ENCODE measurements around the gene CREG1.

CREG1 gene

GRCh38 chr1:167507719-167508118, 45.8 kb downstream of the CREG1 start:
- no peak for TF ChIP-seq CTCF (IDR thresholded peaks at IDR 0.05; ENCODE audit: low read length, missing control alignments)
- H3K4me3 ChIP-seq (replicated peaks; ENCODE audit: low read depth, low read length): no peak overlapping the region
- DNase-seq (ENCODE audit: low read depth): no peak

- DNase-seq (ENCODE audit: low read depth): no peak
- no peak overlapping the region for H3K4me3 ChIP-seq (replicated peaks; ENCODE audit: low read depth, low read length)
- no peak for TF ChIP-seq CTCF (IDR thresholded peaks at IDR 0.05; ENCODE audit: low read length, missing control alignments)
These were observed 49.1 kb downstream of the CREG1 start for GRCh38 chr1:167504467-167504827.

- no peak for TF ChIP-seq CTCF (IDR thresholded peaks at IDR 0.05; ENCODE audit: low read length, missing control alignments)
- DNase-seq (ENCODE audit: low read depth): no peak
- no peak overlapping the region for H3K4me3 ChIP-seq (replicated peaks; ENCODE audit: low read depth, low read length)
These were observed 49.7 kb downstream of the CREG1 start for GRCh38 chr1:167503626-167504466.

- DNase-seq (ENCODE audit: low read depth): no peak
- TF ChIP-seq CTCF (IDR thresholded peaks at IDR 0.05; ENCODE audit: low read length, missing control alignments): no peak
- H3K4me3 ChIP-seq (replicated peaks; ENCODE audit: low read depth, low read length): no peak overlapping the region
These were observed 50.7 kb downstream of the CREG1 start for GRCh38 chr1:167502719-167503462.

- TF ChIP-seq CTCF (IDR thresholded peaks at IDR 0.05; ENCODE audit: low read length, missing control alignments): no peak
- DNase-seq (ENCODE audit: low read depth): no peak
- H3K4me3 ChIP-seq (replicated peaks; ENCODE audit: low read depth, low read length): no peak overlapping the region
These were observed 51.4 kb downstream of the CREG1 start for GRCh38 chr1:167502192-167502551.

GRCh38 chr1:167501515-167502191, 51.9 kb downstream of the CREG1 start:
- H3K4me3 ChIP-seq (replicated peaks; ENCODE audit: low read depth, low read length): no peak overlapping the region
- no peak for DNase-seq (ENCODE audit: low read depth)
- TF ChIP-seq CTCF (IDR thresholded peaks at IDR 0.05; ENCODE audit: low read length, missing control alignments): no peak

Data from fibroblast of pulmonary artery (primary cell).